Activated CD4-positive, CD25-positive, alpha-beta regulatory T cell treated with anti-CD3 and anti-CD28 coated beads, Interleukin-2, amount 50 U/mL, for 24 hours (primary cell): ENCODE results near the gene SPDYE6.
"Not testable (repeated sequence)": the region's sequence is repeated elsewhere in the genome, so short reads cannot be mapped to it uniquely, and the experiment has no call there.

ENCODE experiments used
- ATAC-seq, 2 donors: fragments of 150-1000 bp; cut with Tn5 transposase; one replicate each; pipeline ENCODE4 v1.10.0; 2021; ENCODE audit warnings: mild to moderate bottlenecking in 1 of 2, moderate library complexity in 1 of 2

The SPDYE6 gene

GRCh38 chr7:102317231-102318059 is 38.8 kb downstream of the SPDYE6 start:
- no peak for ATAC-seq

- no peak for ATAC-seq
Observed at GRCh38 chr7:102313997-102314780, 42.1 kb downstream of the SPDYE6 start.

GRCh38 chr7:102312317-102312716 is 43.9 kb downstream of the SPDYE6 start:
- no peak for ATAC-seq

GRCh38 chr7:102310414-102310815 is 45.8 kb downstream of the SPDYE6 start:
- ATAC-seq, result no peak

- peak; percentile 62 to 74 for ATAC-seq
Observed at GRCh38 chr7:102306916-102307677, 49.1 kb downstream of the SPDYE6 start.

GRCh38 chr7:102305414-102306268 is 50.6 kb downstream of the SPDYE6 start:
- ATAC-seq, result no peak

GRCh38 chr7:102304668-102305067 is 51.6 kb downstream of the SPDYE6 start:
- no peak for ATAC-seq

GRCh38 chr7:102303669-102304422 is 52.4 kb downstream of the SPDYE6 start:
- ATAC-seq, result no peak

GRCh38 chr7:102302025-102302424 is 54.2 kb downstream of the SPDYE6 start:
- ATAC-seq, result no peak

GRCh38 chr7:102301367-102301766 is 54.9 kb downstream of the SPDYE6 start:
- not testable (repeated sequence) for ATAC-seq

GRCh38 chr7:102300643-102301221 is 55.5 kb downstream of the SPDYE6 start:
- no peak for ATAC-seq

GRCh38 chr7:102297487-102298218 is 58.6 kb downstream of the SPDYE6 start:
- no peak for ATAC-seq

GRCh38 chr7:102296514-102296913 is 59.7 kb downstream of the SPDYE6 start:
- no peak for ATAC-seq

GRCh38 chr7:102296179-102296438 is 60.1 kb downstream of the SPDYE6 start:
- ATAC-seq, result no peak
